IPS-20b (cell line): ENCODE results near the gene UNC45A.
A peak's percentile ranks its signal among the peaks of the same experiment; 100 is the strongest.

Source experiments
- H3K27ac ChIP-seq: one replicate; pipeline ENCODE4 v1.5.1; 2013; ENCODE audit warnings: low read length
- H3K27me3 ChIP-seq: 2 replicates; pipeline ENCODE4 v1.6.1; 2013; ENCODE audit warnings: mild to moderate bottlenecking, low read length, inconsistent platforms; ENCODE audit not compliant: insufficient read depth
- H3K36me3 ChIP-seq: 2 replicates; pipeline ENCODE4 v1.6.1; 2013; ENCODE audit warnings: low read depth, mild to moderate bottlenecking, inconsistent platforms, low read length, moderate library complexity; ENCODE audit not compliant: insufficient read depth
- H3K4me1 ChIP-seq: 2 replicates; pipeline ENCODE4 v1.6.1; 2013; ENCODE audit warnings: mild to moderate bottlenecking, control low read depth, inconsistent platforms, low read length, moderate library complexity; ENCODE audit not compliant: insufficient read depth
- H3K4me3 ChIP-seq: 2 replicates; pipeline ENCODE4 v1.5.1; 2013; ENCODE audit warnings: mild to moderate bottlenecking, low read length, inconsistent platforms
- H3K9ac ChIP-seq: 2 replicates; pipeline ENCODE4 v1.6.1; 2013; ENCODE audit warnings: low read depth, mild to moderate bottlenecking, inconsistent platforms, low read length, moderate library complexity
- H3K9me3 ChIP-seq: 2 replicates; pipeline ENCODE4 v1.6.1; 2013; ENCODE audit warnings: mild to moderate bottlenecking, low read depth, low read length, inconsistent platforms; ENCODE audit not compliant: insufficient read depth

UNC45A gene, protein sequence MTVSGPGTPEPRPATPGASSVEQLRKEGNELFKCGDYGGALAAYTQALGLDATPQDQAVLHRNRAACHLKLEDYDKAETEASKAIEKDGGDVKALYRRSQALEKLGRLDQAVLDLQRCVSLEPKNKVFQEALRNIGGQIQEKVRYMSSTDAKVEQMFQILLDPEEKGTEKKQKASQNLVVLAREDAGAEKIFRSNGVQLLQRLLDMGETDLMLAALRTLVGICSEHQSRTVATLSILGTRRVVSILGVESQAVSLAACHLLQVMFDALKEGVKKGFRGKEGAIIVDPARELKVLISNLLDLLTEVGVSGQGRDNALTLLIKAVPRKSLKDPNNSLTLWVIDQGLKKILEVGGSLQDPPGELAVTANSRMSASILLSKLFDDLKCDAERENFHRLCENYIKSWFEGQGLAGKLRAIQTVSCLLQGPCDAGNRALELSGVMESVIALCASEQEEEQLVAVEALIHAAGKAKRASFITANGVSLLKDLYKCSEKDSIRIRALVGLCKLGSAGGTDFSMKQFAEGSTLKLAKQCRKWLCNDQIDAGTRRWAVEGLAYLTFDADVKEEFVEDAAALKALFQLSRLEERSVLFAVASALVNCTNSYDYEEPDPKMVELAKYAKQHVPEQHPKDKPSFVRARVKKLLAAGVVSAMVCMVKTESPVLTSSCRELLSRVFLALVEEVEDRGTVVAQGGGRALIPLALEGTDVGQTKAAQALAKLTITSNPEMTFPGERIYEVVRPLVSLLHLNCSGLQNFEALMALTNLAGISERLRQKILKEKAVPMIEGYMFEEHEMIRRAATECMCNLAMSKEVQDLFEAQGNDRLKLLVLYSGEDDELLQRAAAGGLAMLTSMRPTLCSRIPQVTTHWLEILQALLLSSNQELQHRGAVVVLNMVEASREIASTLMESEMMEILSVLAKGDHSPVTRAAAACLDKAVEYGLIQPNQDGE

DNA sequence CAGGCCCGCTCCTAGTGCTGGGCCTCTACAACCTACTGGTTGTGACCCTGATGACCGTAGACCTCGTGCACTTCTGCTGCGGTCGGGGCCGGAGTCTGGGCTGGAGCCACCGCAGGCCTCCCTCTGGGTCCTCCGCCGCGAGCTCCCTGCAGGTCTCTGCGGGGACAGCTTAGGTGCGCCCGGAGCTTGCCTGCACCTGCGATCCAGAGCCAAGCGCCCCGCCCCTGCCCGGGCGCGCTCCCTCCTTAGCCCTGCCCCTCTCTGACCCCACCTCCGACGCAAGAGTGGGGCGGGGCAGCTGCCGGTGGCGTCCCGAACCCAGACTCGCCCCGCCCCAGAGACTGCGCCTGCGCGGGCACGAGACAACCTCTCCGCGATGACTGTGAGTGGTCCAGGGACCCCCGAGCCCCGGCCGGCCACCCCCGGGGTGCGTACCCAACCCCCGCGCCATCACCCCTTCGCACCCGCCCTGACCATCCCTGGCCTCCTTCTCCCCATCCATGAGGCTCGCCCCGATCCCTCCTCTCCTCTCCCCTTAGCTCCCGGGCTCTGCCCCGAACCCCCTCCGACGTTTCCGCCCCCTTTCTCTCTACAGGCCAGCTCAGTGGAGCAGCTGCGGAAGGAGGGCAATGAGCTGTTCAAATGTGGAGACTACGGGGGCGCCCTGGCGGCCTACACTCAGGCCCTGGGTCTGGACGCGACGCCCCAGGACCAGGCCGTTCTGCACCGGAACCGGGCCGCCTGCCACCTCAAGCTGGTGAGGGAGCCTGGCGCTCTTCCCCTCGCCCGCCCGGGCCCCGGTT lies at the start of gene UNC45A:
UNC45A (plus strand) TSS at position 337 of the 803 bp plus-strand sequence; CDS start at position 377, 40 bp downstream.
- H3K9me3 ChIP-seq = no peaks in the 10 kb centered on the region
- H3K9ac ChIP-seq = peak within 1 kb of the TSS; percentile 66; the same call in 1 of the 2 replicates
- peaks cover 16% of the 10 kb centered on the region for H3K27me3 ChIP-seq
- H3K27ac ChIP-seq = no peak within 1 kb of the TSS
- peaks cover 27% of the 10 kb centered on the region for H3K36me3 ChIP-seq
- H3K4me1 ChIP-seq = peaks cover 2% of the 10 kb centered on the region; the same call in 1 of the 2 replicates
- peak within 1 kb of the TSS; percentile 61 for H3K4me3 ChIP-seq

DNA sequence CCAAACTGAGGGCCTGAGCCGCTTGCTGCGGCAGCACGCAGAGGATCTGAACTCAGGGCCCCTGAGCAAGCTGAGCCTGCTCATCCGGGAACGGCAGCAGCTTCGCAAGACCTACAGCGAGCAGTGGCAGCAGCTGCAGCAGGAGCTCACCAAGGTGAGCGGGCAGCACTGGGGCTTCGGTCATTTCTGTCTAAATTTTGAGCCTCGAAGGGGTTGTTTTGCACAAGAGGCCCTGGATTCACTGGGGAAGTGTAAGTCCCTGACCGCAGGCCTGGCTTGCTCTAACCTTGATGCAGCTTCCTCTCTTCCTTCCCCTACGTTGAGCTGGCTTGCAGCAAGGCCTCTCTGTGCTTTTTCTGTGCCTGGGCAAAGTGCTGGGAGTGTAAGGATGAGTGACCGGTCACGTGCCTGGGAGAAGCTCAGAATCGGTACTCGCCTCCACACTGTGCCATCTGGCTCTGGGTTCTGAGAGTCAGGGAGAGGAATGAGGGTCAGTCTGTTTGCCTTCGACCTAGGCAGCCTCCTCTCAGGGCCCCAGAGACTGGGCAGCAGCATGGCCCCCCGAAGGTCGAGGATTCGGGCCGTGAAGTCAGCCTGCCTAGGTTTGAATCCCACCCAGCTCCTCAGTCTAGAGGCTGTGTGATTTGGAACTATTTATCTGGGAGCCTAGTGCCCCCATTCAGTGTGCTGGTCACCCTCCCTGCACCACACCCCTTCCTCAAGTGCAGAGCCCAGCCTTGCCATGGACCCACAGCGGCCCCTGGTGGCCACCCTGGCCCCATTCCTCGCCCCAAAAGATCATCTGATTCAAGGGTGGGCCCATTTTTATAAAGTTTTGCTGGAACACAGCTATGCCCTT lies 49.4 kb upstream of the UNC45A start:
- Histone ChIP-seq H3K9ac (no peak overlapping the region; the same call in 1 of the 2 replicates), H3K4me1 (peaks cover 17% of the 10 kb centered on the region; the same call in 1 of the 2 replicates), H3K27ac (no peak overlapping the region), H3K27me3 (no peaks in the 10 kb centered on the region), H3K9me3 (no peaks in the 10 kb centered on the region), H3K36me3 (0 out of 2 replicates have a peak, but pooled peaks cover 3% of the 10 kb centered on the region), H3K4me3 (no peak overlapping the region)

GRCh38 chr15:90886291-90886614 lies 48.8 kb upstream of the UNC45A start:
- H3K4me1 ChIP-seq = peaks cover 17% of the 10 kb centered on the region; the same call in 1 of the 2 replicates
- H3K27me3 ChIP-seq = no peaks in the 10 kb centered on the region
- no peaks in the 10 kb centered on the region for H3K9me3 ChIP-seq
- no peak overlapping the region for H3K4me3 ChIP-seq
- no peaks in the 10 kb centered on the region for H3K36me3 ChIP-seq
- H3K9ac ChIP-seq = no peak overlapping the region
- H3K27ac ChIP-seq = no peak overlapping the region

DNA sequence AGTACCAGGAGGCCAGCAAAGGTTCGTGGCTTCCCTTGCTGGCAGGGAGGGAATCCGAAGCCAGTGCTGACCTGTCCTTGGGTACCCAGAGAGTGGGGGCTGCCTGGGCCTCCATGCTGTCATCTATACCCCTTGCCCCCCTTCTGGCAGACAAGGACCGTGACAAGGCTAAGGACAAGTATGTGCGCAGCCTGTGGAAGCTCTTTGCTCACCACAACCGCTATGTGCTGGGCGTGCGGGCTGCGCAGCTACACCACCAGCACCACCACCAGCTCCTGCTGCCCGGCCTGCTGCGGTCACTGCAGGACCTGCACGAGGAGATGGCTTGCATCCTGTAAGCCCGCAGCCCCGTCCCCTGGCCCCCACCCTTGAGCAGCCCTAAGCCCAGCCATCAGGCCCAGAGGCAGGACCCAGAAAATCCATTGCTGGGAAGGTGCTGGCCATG lies 48.0 kb upstream of the UNC45A start:
- no peak overlapping the region for H3K4me3 ChIP-seq
- H3K36me3 ChIP-seq = no peaks in the 10 kb centered on the region
- no peaks in the 10 kb centered on the region for H3K27me3 ChIP-seq
- no peaks in the 10 kb centered on the region for H3K9me3 ChIP-seq
- H3K4me1 ChIP-seq = peaks cover 17% of the 10 kb centered on the region; the same call in 1 of the 2 replicates
- no peak overlapping the region for H3K27ac ChIP-seq
- no peak overlapping the region for H3K9ac ChIP-seq

DNA sequence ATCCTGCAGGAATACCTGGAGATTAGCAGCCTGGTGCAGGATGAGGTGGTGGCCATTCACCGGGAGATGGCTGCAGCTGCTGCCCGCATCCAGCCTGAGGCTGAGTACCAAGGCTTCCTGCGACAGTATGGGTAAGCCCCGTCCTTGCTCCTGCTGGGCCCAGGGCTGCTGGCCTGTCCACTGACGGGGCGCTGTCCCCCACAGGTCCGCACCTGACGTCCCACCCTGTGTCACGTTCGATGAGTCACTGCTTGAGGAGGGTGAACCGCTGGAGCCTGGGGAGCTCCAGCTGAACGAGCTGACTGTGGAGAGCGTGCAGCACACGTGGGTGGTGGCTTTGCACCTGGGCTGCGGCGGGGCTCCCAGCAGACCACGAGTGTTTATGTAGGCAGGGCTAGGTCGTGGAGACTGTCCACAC lies 45.8 kb upstream of the UNC45A start:
- Histone ChIP-seq H3K9me3 (no peaks in the 10 kb centered on the region), H3K27me3 (no peaks in the 10 kb centered on the region), H3K9ac (no peak overlapping the region), H3K27ac (no peak overlapping the region), H3K4me3 (no peak overlapping the region), H3K4me1 (peaks cover 11% of the 10 kb centered on the region; the same call in 1 of the 2 replicates), H3K36me3 (peaks cover 6% of the 10 kb centered on the region; the same call in 1 of the 2 replicates)

DNA sequence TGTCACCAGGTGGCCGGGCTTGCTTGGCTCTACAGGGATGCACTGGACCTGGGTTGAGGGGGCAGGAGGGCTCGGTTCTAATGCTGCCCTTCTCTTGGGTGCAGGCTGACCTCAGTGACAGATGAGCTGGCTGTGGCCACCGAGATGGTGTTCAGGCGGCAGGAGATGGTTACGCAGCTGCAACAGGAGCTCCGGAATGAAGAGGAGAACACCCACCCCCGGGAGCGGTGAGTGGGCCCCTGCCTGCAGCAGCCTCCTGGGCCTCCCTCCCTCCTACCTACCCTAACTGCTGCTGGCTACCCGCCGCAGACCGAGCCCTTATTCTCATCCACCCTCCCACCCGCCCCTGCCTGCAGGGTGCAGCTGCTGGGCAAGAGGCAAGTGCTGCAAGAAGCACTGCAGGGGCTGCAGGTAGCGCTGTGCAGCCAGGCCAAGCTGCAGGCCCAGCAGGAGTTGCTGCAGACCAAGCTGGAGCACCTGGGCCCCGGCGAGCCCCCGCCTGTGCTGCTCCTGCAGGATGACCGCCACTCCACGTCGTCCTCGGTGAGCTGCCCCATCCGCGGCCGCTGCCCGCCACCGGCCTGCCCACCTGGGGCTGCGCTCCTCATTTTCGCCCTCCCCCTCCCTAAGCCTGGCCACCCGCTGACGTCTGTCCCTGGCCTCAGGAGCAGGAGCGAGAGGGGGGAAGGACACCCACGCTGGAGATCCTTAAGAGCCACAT lies 45.2 kb upstream of the UNC45A start:
- H3K4me3 ChIP-seq = no peak overlapping the region
- H3K4me1 ChIP-seq = peaks cover 7% of the 10 kb centered on the region; the same call in 1 of the 2 replicates
- H3K36me3 ChIP-seq = peaks cover 6% of the 10 kb centered on the region; the same call in 1 of the 2 replicates
- no peak overlapping the region for H3K27ac ChIP-seq
- H3K9ac ChIP-seq = no peak overlapping the region
- no peaks in the 10 kb centered on the region for H3K27me3 ChIP-seq
- no peaks in the 10 kb centered on the region for H3K9me3 ChIP-seq

GRCh38 chr15:90890839-90891238 lies 44.2 kb upstream of the UNC45A start:
- H3K36me3 ChIP-seq = peaks cover 6% of the 10 kb centered on the region; the same call in 1 of the 2 replicates
- no peak overlapping the region for H3K27ac ChIP-seq
- peaks cover under 1% of the 10 kb centered on the region; the same call in 1 of the 2 replicates for H3K4me1 ChIP-seq
- H3K9me3 ChIP-seq = no peaks in the 10 kb centered on the region
- H3K4me3 ChIP-seq = no peak overlapping the region
- H3K27me3 ChIP-seq = no peaks in the 10 kb centered on the region
- no peak overlapping the region for H3K9ac ChIP-seq

GRCh38 chr15:90891346-90891949 lies 43.6 kb upstream of the UNC45A start:
- no peak overlapping the region for H3K4me3 ChIP-seq
- no peaks in the 10 kb centered on the region for H3K27me3 ChIP-seq
- peaks cover 6% of the 10 kb centered on the region; the same call in 1 of the 2 replicates for H3K36me3 ChIP-seq

DNA sequence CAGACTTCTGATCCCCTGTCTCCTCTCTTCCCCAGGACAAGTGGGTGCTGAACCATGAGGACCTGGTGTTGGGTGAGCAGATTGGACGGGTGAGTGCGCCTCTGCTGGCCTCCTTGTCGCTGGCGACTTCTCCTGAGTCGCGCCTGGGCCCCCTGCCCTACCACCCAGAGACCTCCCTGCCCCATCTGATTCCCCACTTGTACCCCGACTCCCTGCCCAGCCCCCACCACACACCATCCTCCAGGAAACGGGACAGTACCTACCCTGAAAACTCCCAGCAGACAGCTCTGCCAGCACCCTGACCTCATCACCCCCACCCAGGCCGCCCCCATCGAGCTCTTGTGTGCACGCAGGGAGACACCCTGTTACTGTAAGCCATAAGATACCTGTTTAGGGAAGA lies 43.1 kb upstream of the UNC45A start:
- Histone ChIP-seq H3K4me1 (no peaks in the 10 kb centered on the region), H3K27ac (no peak overlapping the region), H3K4me3 (no peak overlapping the region), H3K9ac (no peak overlapping the region), H3K27me3 (no peaks in the 10 kb centered on the region), H3K36me3 (peaks cover 6% of the 10 kb centered on the region; the same call in 1 of the 2 replicates), H3K9me3 (no peaks in the 10 kb centered on the region)

More at GRCh38 chr15:90891346-90891949, 43.6 kb upstream of the UNC45A start:
- H3K27ac ChIP-seq = no peak overlapping the region
- H3K4me1 ChIP-seq = no peaks in the 10 kb centered on the region
- no peaks in the 10 kb centered on the region for H3K9me3 ChIP-seq
- no peak overlapping the region for H3K9ac ChIP-seq
